ENCODE results near the gene CABLES2. TPM values are rescaled to one million over a fixed set of nuclear protein-coding genes. Genes with fewer than 3 reads are reported as not detected.

The CABLES2 gene
- total and polyA plus RNA-seq, 3 donors from 2014 or later = 51.0 to 83.0 (median 58.6) TPM

DNA sequence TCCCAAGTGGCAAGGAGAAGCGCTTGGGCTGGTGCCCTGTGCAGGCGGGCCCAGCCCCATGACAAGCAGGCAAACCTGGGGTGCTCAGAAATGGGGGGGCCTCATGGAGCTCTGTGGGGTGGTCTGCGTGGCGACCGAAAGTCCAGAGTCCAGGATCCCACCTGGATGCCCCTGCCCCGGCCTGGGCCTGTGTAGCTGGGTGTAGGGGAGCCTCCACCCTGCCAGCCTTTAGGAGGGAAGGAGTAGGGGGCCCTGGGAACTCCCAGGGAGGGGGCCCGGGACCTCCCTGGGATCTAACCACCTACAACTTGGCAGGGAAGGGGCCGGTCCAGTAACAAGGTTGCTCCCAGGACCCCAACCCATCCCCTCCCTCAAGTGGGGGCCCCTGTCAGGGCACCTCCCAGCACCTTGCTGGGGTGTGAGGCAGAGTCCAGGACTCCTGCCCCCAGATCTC lies 35.5 kb downstream of the CABLES2 start:
- DNase-seq = no peak
- no peak overlapping the region for H3K4me3 ChIP-seq
- WGBS, 2 donors = 92 to 93% methylated on average over 3 to 8 of the region's 8 CpGs
- no peaks in the 10 kb centered on the region for H3K27me3 ChIP-seq
- no peak overlapping the region for H3K27ac ChIP-seq
- intact Hi-C loops (cut with DNase I; ENCODE audit: low total_unique reads) = no loop called here
- TF ChIP-seq, protein P1, sequence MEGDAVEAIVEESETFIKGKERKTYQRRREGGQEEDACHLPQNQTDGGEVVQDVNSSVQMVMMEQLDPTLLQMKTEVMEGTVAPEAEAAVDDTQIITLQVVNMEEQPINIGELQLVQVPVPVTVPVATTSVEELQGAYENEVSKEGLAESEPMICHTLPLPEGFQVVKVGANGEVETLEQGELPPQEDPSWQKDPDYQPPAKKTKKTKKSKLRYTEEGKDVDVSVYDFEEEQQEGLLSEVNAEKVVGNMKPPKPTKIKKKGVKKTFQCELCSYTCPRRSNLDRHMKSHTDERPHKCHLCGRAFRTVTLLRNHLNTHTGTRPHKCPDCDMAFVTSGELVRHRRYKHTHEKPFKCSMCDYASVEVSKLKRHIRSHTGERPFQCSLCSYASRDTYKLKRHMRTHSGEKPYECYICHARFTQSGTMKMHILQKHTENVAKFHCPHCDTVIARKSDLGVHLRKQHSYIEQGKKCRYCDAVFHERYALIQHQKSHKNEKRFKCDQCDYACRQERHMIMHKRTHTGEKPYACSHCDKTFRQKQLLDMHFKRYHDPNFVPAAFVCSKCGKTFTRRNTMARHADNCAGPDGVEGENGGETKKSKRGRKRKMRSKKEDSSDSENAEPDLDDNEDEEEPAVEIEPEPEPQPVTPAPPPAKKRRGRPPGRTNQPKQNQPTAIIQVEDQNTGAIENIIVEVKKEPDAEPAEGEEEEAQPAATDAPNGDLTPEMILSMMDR (IDR thresholded peaks at IDR 0.05) = no peak
- TF ChIP-seq POLR2A (IDR thresholded peaks at IDR 0.05) = no peak
- H3K4me1 ChIP-seq = peaks cover 71% of the 10 kb centered on the region
- H3K36me3 ChIP-seq (ENCODE audit: low read depth, missing control alignments) = no peaks in the 10 kb centered on the region
- no peaks in the 10 kb centered on the region for H3K9me3 ChIP-seq

DNA sequence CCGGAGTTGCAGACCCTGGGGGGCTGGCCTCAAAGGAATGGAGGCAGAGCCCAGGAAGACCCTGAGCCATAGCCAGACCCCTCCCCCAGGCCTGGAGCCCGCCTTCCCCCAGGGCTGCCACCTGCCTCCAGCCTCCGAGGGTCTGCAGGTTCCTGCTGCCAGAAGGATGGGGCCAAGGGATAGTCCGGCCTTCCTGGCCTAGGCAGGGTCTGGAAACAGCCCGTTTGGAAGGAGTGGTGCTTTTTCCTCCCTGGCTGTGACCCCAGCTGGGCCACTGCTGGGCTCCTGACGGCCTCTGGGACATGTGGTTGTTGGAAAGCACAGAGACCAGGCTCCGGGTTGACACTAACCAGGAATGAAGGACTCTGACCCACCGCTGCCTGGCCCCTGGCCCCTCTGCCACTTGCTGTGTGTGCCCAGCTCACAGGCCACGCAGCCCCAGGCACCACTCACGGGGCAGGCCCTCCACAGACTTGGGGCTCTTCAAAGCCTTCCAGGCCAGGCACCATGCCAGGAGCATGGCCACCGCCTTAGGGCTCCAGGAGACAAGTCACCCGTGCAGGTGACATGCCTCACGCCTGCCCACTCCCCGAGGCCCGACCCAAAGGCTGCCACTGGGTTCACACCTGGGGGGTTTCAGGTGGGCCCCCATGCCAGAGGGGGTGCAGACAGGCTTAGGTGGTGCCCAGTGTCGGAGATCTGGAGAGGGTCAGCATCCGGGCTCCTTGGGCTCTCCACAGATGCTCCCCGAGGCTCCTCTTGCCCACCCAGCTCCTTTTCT lies 36.1 kb downstream of the CABLES2 start:
- no peak overlapping the region for H3K27ac ChIP-seq
- intact Hi-C loops (cut with DNase I; ENCODE audit: low total_unique reads) = no loop called here
- WGBS, 2 donors = 76 to 81% methylated on average over 3 to 18 of the region's 18 CpGs

DNA sequence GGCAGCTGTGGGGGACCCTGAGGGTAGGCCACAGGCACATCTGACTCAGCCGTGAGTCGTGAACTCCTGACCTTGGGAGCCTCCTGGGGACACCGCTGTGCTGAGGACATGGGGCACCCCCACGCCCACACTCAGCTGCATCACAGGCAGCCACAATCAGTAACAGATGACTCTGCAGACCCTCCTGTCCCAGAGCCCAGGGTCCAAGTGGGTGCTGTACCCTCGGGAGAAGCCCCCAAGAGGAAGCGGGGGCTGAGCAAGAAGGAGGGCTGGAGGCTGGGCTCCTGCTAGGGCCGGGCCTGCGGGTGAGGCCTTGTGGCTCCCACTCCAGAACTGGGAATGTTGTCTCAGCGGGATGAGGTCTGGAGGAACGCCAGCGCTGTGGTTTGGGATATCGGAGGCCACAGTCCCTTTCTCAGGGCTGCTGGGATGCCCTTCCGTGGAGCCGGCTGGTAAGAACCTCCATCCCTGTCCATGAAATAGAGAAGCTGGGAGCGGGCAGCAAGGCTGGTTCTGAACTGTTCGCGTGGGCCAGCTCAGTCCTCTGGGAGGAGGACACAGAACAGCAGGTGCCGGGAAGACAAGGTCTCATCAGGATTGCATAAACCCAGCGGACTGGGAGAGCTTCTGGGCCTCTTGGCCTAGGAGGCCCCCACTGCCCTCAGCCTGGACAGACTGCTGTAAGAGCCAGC lies 36.8 kb downstream of the CABLES2 start:
- Histone ChIP-seq H3K27ac (no peak overlapping the region), H3K4me1 (peaks cover 71% of the 10 kb centered on the region)
- DNase-seq = no peak

More for the DNA sequence above, 36.1 kb downstream of the CABLES2 start:
- Histone ChIP-seq H3K27me3 (no peaks in the 10 kb centered on the region), H3K4me3 (no peak overlapping the region), H3K36me3 (ENCODE audit: low read depth, missing control alignments) (no peaks in the 10 kb centered on the region), H3K9me3 (no peaks in the 10 kb centered on the region), H3K4me1 (peaks cover 71% of the 10 kb centered on the region)
- no peak for TF ChIP-seq POLR2A (IDR thresholded peaks at IDR 0.05)
- TF ChIP-seq, protein P1 (IDR thresholded peaks at IDR 0.05) = no peak
- DNase-seq = no peak

DNA sequence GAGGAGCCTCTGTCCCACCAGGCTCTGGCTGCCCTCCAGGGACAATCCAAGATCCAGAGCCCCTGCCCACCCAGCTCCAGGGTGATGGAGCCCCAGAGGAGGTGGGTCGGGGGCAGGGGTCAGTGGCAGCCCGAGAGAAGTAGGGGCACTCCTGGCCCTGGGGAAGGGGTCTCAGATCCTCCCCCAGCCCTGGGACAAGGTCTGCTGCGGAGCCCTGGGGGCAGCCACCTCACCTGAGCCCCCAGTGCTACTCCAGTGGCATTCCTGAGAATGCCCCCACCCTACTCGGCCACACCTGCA lies 37.3 kb downstream of the CABLES2 start:
- no peaks in the 10 kb centered on the region for H3K9me3 ChIP-seq
- H3K36me3 ChIP-seq (ENCODE audit: low read depth, missing control alignments) = no peaks in the 10 kb centered on the region
- H3K4me1 ChIP-seq = peaks cover 69% of the 10 kb centered on the region
- 72% methylated on average over 4 of the region's 4 CpGs; no CpG with 5 or more reads in 1 of the 2 donors for WGBS, 2 donors
- no peak overlapping the region for H3K27ac ChIP-seq
- TF ChIP-seq, protein P1 (IDR thresholded peaks at IDR 0.05) = no peak
- no peak for TF ChIP-seq POLR2A (IDR thresholded peaks at IDR 0.05)
- H3K4me3 ChIP-seq = no peak overlapping the region
- intact Hi-C loops (cut with DNase I; ENCODE audit: low total_unique reads) = no loop called here
- no peaks in the 10 kb centered on the region for H3K27me3 ChIP-seq
- DNase-seq = no peak

More for the DNA sequence above, 36.8 kb downstream of the CABLES2 start:
- intact Hi-C loops (cut with DNase I; ENCODE audit: low total_unique reads) = no loop called here
- H3K36me3 ChIP-seq (ENCODE audit: low read depth, missing control alignments) = no peaks in the 10 kb centered on the region
- H3K9me3 ChIP-seq = no peaks in the 10 kb centered on the region
- WGBS, 2 donors = 30 to 47% methylated on average over 2 to 19 of the region's 19 CpGs
- no peak overlapping the region for H3K4me3 ChIP-seq
- no peak for TF ChIP-seq POLR2A (IDR thresholded peaks at IDR 0.05)
- TF ChIP-seq, protein P1 (IDR thresholded peaks at IDR 0.05) = no peak
- H3K27me3 ChIP-seq = no peaks in the 10 kb centered on the region

Measured in testis (tissue), 3 donors.